Thoracic aorta (tissue), 2 donors: Measurements from ENCODE around the gene PRDM16. TPM values are rescaled to one million over a fixed set of nuclear protein-coding genes. Genes with fewer than 3 reads are reported as not detected.
A peak's percentile ranks its signal among the peaks of the same experiment; 100 is the strongest.

Source experiments
- ATAC-seq: fragments of 150-250 bp; one replicate; pipeline ENCODE4 v1.8.0; 2017; ENCODE audit warnings: low read depth; ENCODE audit not compliant: insufficient number of reproducible peaks, low FRiP score
- DNase-seq: peaks from one replicate; pipeline ENCODE4 v3.0.0-alpha.2; 2020; ENCODE audit warnings: low spot score
- H3K27ac ChIP-seq, 2 donors: fragments of 200-600 bp; sonication (generic); 1 replicate in 1 of 2; 2 replicates in 1 of 2; pipeline ENCODE4 v1.5.1; 2016; ENCODE audit warnings: mild to moderate bottlenecking in 2 of 2, moderate library complexity in 2 of 2
- H3K27me3 ChIP-seq: fragments of 200-600 bp; sonication (generic); replicated peaks from 2 replicates; pipeline ENCODE4 v1.6.0; 2016; ENCODE audit warnings: mild to moderate bottlenecking; ENCODE audit not compliant: insufficient read depth
- H3K36me3 ChIP-seq: fragments of 200-600 bp; sonication (generic); one replicate; pipeline ENCODE4 v1.5.1; 2016
- H3K4me1 ChIP-seq, 2 donors: fragments of 200-600 bp; sonication (generic); 1 replicate in 1 of 2; 2 replicates in 1 of 2; pipeline versions ENCODE4 v1.5.1 to v1.6.0; 2016; ENCODE audit warnings: low read depth in 2 of 2, mild to moderate bottlenecking in 1 of 2; ENCODE audit not compliant: control insufficient read depth in 1 of 2
- H3K4me3 ChIP-seq: fragments of 200-600 bp; sonication (generic); 2 replicates; pipeline ENCODE4 v1.5.1; 2016; ENCODE audit warnings: mild to moderate bottlenecking
- H3K9me3 ChIP-seq: fragments of 200-600 bp; sonication (generic); 2 replicates; pipeline ENCODE4 v1.5.1; 2016
- CTCF ChIP-seq: fragments of 200-600 bp; sonication (generic); IDR thresholded peaks from one replicate; pipeline ENCODE4 v1.5.1; 2019; ENCODE audit warnings: antibody characterized with exemption
- total RNA-seq, 2 donors: library from RNA; depleted of rRNA; stranded (reverse); fragments of >200 nt; gene quantifications; one replicate each; pipeline versions ENCODE4 v1.1.0 to v1.2.3, GENCODE V29; 2016

PRDM16 gene
- total RNA-seq, 2 donors from 2014 or later: 68.9 to 85.4 TPM

- no peak for DNase-seq
These were observed 237.7 kb downstream of the PRDM16 start for GRCh38 chr1:3306583-3307291.

GRCh38 chr1:3307359-3307758 lies 238.4 kb downstream of the PRDM16 start:
- ATAC-seq (no peak), DNase-seq (no peak)
- Histone ChIP-seq H3K27ac (peak overlapping the region in 1 of 2 donors; percentile 22), H3K27me3 (no peaks in the 10 kb centered on the region), H3K36me3 (no peaks in the 10 kb centered on the region), H3K4me1 (peaks cover 20 to 80% of the 10 kb centered on the region in 2 donors), H3K9me3 (no peaks in the 10 kb centered on the region), H3K4me3 (no peak overlapping the region)
- TF ChIP-seq CTCF: no peak

More at GRCh38 chr1:3306583-3307291, 237.7 kb downstream of the PRDM16 start:
- Histone ChIP-seq H3K9me3 (no peaks in the 10 kb centered on the region), H3K36me3 (no peaks in the 10 kb centered on the region), H3K4me1 (peaks cover 14 to 74% of the 10 kb centered on the region in 2 donors), H3K4me3 (no peak overlapping the region), H3K27me3 (no peaks in the 10 kb centered on the region), H3K27ac (peak overlapping the region in 1 of 2 donors; percentile 49)
- no peak for TF ChIP-seq CTCF
- peak; percentile 80 for ATAC-seq

GRCh38 chr1:3308053-3308452 lies 239.1 kb downstream of the PRDM16 start:
- ATAC-seq (no peak), DNase-seq (no peak)
- H3K4me1 ChIP-seq: peaks cover 20 to 85% of the 10 kb centered on the region in 2 donors
- H3K9me3 ChIP-seq: no peaks in the 10 kb centered on the region
- H3K27ac ChIP-seq: no peak overlapping the region
- no peaks in the 10 kb centered on the region for H3K36me3 ChIP-seq
- no peak overlapping the region for H3K4me3 ChIP-seq
- TF ChIP-seq CTCF: no peak
- no peaks in the 10 kb centered on the region for H3K27me3 ChIP-seq

GRCh38 chr1:3310718-3311400 lies 241.9 kb downstream of the PRDM16 start:
- no peak for DNase-seq
- Histone ChIP-seq H3K27ac (peak overlapping the region; percentile 95 to 99), H3K27me3 (no peaks in the 10 kb centered on the region), H3K4me1 (peaks cover 37 to 96% of the 10 kb centered on the region in 2 donors), H3K36me3 (no peaks in the 10 kb centered on the region), H3K4me3 (peak overlapping the region; percentile 26), H3K9me3 (no peaks in the 10 kb centered on the region)
- ATAC-seq: no peak
- TF ChIP-seq CTCF: no peak

GRCh38 chr1:3311711-3312110 lies 242.7 kb downstream of the PRDM16 start:
- Histone ChIP-seq H3K4me1 (peaks cover 35 to 93% of the 10 kb centered on the region in 2 donors), H3K36me3 (no peaks in the 10 kb centered on the region), H3K27me3 (no peaks in the 10 kb centered on the region), H3K9me3 (no peaks in the 10 kb centered on the region), H3K27ac (peak overlapping the region; percentile 95 to 99), H3K4me3 (peak overlapping the region; percentile 58)
- DNase-seq (no peak), ATAC-seq (no peak)
- no peak for TF ChIP-seq CTCF
